ENCODE data around the gene GCNT4. TPM values are rescaled to one million over a fixed set of nuclear protein-coding genes. Genes with fewer than 3 reads are reported as not detected.
A peak's percentile ranks its signal among the peaks of the same experiment; 100 is the strongest.

GCNT4 gene
- total RNA-seq, 3 donors from 2014 or later (not counting 1 experiment from before 2014, with no cell fraction given) = 0.25 to 2.0 (median 0.52) TPM

- peak in 1 of 2 donors; percentile 61 for DNase-seq
- Mint-ChIP-seq H3K27me3 (ENCODE audit: low read depth in 2 of 2) (peaks cover 0 to 20% of the 10 kb centered on the region in 2 donors), H3K27ac (no peak overlapping the region), H3K9me3 (no peaks in the 10 kb centered on the region), H3K4me3 (no peak overlapping the region), H3K36me3 (no peaks in the 10 kb centered on the region), H3K4me1 (no peaks in the 10 kb centered on the region)
- intact Hi-C loops (cut with micrococcal nuclease) = no loop called here
- Histone ChIP-seq H3K4me3 (ENCODE audit: low read length) (no peak overlapping the region), H3K27ac (ENCODE audit: low read length) (no peak overlapping the region), H3K9me3 (ENCODE audit: control insufficient read depth, insufficient read depth, low read length) (no peaks in the 10 kb centered on the region), H3K27me3 (ENCODE audit: control insufficient read depth, insufficient read depth, low read length) (no peaks in the 10 kb centered on the region), H3K36me3 (ENCODE audit: control insufficient read depth, insufficient read depth, low read length) (no peaks in the 10 kb centered on the region), H3K4me1 (ENCODE audit: control insufficient read depth, insufficient read depth, low read length) (no peaks in the 10 kb centered on the region)
- WGBS (ENCODE audit: insufficient coverage) = no CpG with 5 or more reads among the region's 5 CpGs
- TF ChIP-seq CTCF (IDR thresholded peaks at IDR 0.05) = no peak
- no peak for ATAC-seq
These were observed 25.7 kb upstream of the GCNT4 start for GRCh38 chr5:75078027-75078426.

GRCh38 chr5:75072061-75072460, 19.7 kb upstream of the GCNT4 start:
- no peak overlapping the region for H3K4me3 ChIP-seq (ENCODE audit: low read length)
- no peaks in the 10 kb centered on the region for H3K27me3 ChIP-seq (ENCODE audit: control insufficient read depth, insufficient read depth, low read length)
- no peaks in the 10 kb centered on the region for H3K4me1 Mint-ChIP-seq
- H3K36me3 ChIP-seq (ENCODE audit: control insufficient read depth, insufficient read depth, low read length) = no peaks in the 10 kb centered on the region
- no peaks in the 10 kb centered on the region for H3K4me1 ChIP-seq (ENCODE audit: control insufficient read depth, insufficient read depth, low read length)
- no peak overlapping the region for H3K4me3 Mint-ChIP-seq
- no peaks in the 10 kb centered on the region for H3K9me3 ChIP-seq (ENCODE audit: control insufficient read depth, insufficient read depth, low read length)
- H3K9me3 Mint-ChIP-seq = no peaks in the 10 kb centered on the region
- DNase-seq = no peak
- H3K27me3 Mint-ChIP-seq (ENCODE audit: low read depth in 2 of 2) = peaks cover 5 to 32% of the 10 kb centered on the region in 2 donors
- intact Hi-C loops (cut with micrococcal nuclease) = no loop called here
- no peaks in the 10 kb centered on the region for H3K36me3 Mint-ChIP-seq
- TF ChIP-seq CTCF (IDR thresholded peaks at IDR 0.05) = no peak
- ATAC-seq = no peak
- no peak overlapping the region for H3K27ac Mint-ChIP-seq
- no peak overlapping the region for H3K27ac ChIP-seq (ENCODE audit: low read length)

GRCh38 chr5:75071100-75071499, 18.7 kb upstream of the GCNT4 start:
- no peak for TF ChIP-seq CTCF (IDR thresholded peaks at IDR 0.05)
- DNase-seq (no peak), ATAC-seq (no peak)
- no peak overlapping the region for H3K27ac ChIP-seq (ENCODE audit: low read length)
- H3K27me3 Mint-ChIP-seq (ENCODE audit: low read depth in 2 of 2) = peaks cover 5 to 36% of the 10 kb centered on the region in 2 donors
- H3K9me3 Mint-ChIP-seq = no peaks in the 10 kb centered on the region
- intact Hi-C loops (cut with micrococcal nuclease) = no loop called here
- no peak overlapping the region for H3K4me3 ChIP-seq (ENCODE audit: low read length)
- no peaks in the 10 kb centered on the region for H3K4me1 ChIP-seq (ENCODE audit: control insufficient read depth, insufficient read depth, low read length)
- H3K27me3 ChIP-seq (ENCODE audit: control insufficient read depth, insufficient read depth, low read length) = no peaks in the 10 kb centered on the region
- no peaks in the 10 kb centered on the region for H3K9me3 ChIP-seq (ENCODE audit: control insufficient read depth, insufficient read depth, low read length)
- H3K36me3 ChIP-seq (ENCODE audit: control insufficient read depth, insufficient read depth, low read length) = no peaks in the 10 kb centered on the region
- H3K4me3 Mint-ChIP-seq = no peak overlapping the region
- no peaks in the 10 kb centered on the region for H3K36me3 Mint-ChIP-seq
- H3K4me1 Mint-ChIP-seq = no peaks in the 10 kb centered on the region
- no peak overlapping the region for H3K27ac Mint-ChIP-seq

- TF ChIP-seq CTCF (IDR thresholded peaks at IDR 0.05) = no peak
- Mint-ChIP-seq H3K27me3 (ENCODE audit: low read depth in 2 of 2) (peaks cover 9 to 21% of the 10 kb centered on the region in 2 donors), H3K4me3 (no peak overlapping the region), H3K4me1 (no peaks in the 10 kb centered on the region), H3K36me3 (no peaks in the 10 kb centered on the region), H3K27ac (no peak overlapping the region), H3K9me3 (no peaks in the 10 kb centered on the region)
- intact Hi-C loops (cut with micrococcal nuclease) = no loop called here
- WGBS (ENCODE audit: insufficient coverage) = 88% methylated on average over 2 of the region's 3 CpGs
- Histone ChIP-seq H3K27ac (ENCODE audit: low read length) (no peak overlapping the region), H3K36me3 (ENCODE audit: control insufficient read depth, insufficient read depth, low read length) (no peaks in the 10 kb centered on the region), H3K9me3 (ENCODE audit: control insufficient read depth, insufficient read depth, low read length) (no peaks in the 10 kb centered on the region), H3K4me3 (ENCODE audit: low read length) (no peak overlapping the region), H3K27me3 (ENCODE audit: control insufficient read depth, insufficient read depth, low read length) (no peaks in the 10 kb centered on the region), H3K4me1 (ENCODE audit: control insufficient read depth, insufficient read depth, low read length) (no peaks in the 10 kb centered on the region)
- no peak for DNase-seq
- ATAC-seq = no peak
These were observed 15.1 kb upstream of the GCNT4 start for GRCh38 chr5:75067434-75067833.
